Activated naive CD8-positive, alpha-beta T cell (primary cell): Measurements from ENCODE around the gene CREB3L1.
"Not testable (repeated sequence)": the region's sequence is repeated elsewhere in the genome, so short reads cannot be mapped to it uniquely, and the experiment has no call there.

ENCODE experiments used
- H3K27ac Mint-ChIP-seq: one replicate; pipeline ENCODE4 v1.8.0; 2021; ENCODE audit warnings: mixed read lengths
- H3K27me3 Mint-ChIP-seq: one replicate; pipeline ENCODE4 v1.8.0; 2021; ENCODE audit warnings: mixed read lengths
- H3K36me3 Mint-ChIP-seq: one replicate; pipeline ENCODE4 v1.8.0; 2021; ENCODE audit warnings: mixed read lengths
- H3K4me1 Mint-ChIP-seq: one replicate; pipeline ENCODE4 v1.8.0; 2021; ENCODE audit warnings: low read depth, mixed read lengths
- H3K4me3 Mint-ChIP-seq: one replicate; pipeline ENCODE4 v1.8.0; 2021; ENCODE audit warnings: mild to moderate bottlenecking, mixed read lengths
- H3K9me3 Mint-ChIP-seq: one replicate; pipeline ENCODE4 v1.8.0; 2021; ENCODE audit warnings: low read depth, mixed read lengths

CREB3L1 gene

DNA sequence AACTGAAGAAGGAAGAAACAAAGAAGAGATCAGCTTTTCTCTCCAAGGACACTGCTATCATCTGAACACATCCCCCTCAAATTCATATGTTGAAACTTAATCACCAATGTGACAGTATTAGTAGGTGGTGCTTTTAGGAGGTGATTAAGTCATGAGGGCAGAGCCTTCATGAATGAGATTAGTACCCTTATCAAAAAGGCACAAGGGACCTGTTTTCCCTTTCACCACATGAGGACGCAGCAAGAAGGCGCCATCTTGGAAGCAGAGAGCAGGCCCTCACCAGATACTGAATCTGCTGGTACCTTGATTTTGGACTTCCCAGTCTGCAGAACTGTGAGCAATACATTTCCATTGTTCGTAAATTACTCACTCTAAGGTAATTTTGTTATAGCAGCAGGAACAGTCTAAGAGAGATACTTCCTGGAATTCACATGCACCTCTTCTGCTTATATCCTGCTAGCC, 20.9 kb upstream of the CREB3L1 start:
- Mint-ChIP-seq H3K4me3 (no peak overlapping the region), H3K27ac (no peak overlapping the region), H3K4me1 (no peaks in the 10 kb centered on the region), H3K36me3 (no peaks in the 10 kb centered on the region), H3K27me3 (no peaks in the 10 kb centered on the region), H3K9me3 (no peaks in the 10 kb centered on the region)

- H3K9me3 Mint-ChIP-seq, H3K27ac Mint-ChIP-seq, H3K4me1 Mint-ChIP-seq, H3K4me3 Mint-ChIP-seq, H3K27me3 Mint-ChIP-seq, H3K36me3 Mint-ChIP-seq: not testable (repeated sequence)
These were observed 18.1 kb upstream of the CREB3L1 start for GRCh38 chr11:46259347-46259746.

- Mint-ChIP-seq H3K36me3 (no peaks in the 10 kb centered on the region), H3K27me3 (no peaks in the 10 kb centered on the region), H3K27ac (no peak overlapping the region), H3K9me3 (no peaks in the 10 kb centered on the region), H3K4me1 (no peaks in the 10 kb centered on the region), H3K4me3 (no peak overlapping the region)
These were observed 17.4 kb upstream of the CREB3L1 start for GRCh38 chr11:46259971-46260560.

GRCh38 chr11:46263120-46263519, 14.3 kb upstream of the CREB3L1 start:
- H3K9me3 Mint-ChIP-seq = no peaks in the 10 kb centered on the region

DNA sequence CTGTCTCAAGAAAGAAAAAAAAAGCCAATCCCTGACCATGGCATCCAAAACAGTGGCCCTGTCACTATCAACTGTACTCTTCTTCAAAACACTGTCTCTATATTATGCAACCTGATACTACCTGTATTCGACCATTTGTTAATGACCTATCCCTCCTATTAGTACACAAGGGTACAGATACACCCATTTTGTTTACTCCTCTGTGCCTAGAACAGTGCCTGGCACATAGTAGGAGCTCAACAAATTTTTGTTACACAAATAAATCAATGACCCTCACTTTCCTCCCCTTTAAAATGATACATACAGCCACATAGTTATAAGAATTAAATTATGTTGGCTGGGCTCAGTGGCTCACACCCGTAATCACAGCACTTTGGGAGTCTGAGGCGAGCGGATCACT, 13.4 kb upstream of the CREB3L1 start:
- H3K27me3 Mint-ChIP-seq = peaks cover 2% of the 10 kb centered on the region
- no peaks in the 10 kb centered on the region for H3K4me1 Mint-ChIP-seq
- no peaks in the 10 kb centered on the region for H3K9me3 Mint-ChIP-seq
- peaks cover 2% of the 10 kb centered on the region for H3K36me3 Mint-ChIP-seq
- H3K4me3 Mint-ChIP-seq = no peak overlapping the region
- no peak overlapping the region for H3K27ac Mint-ChIP-seq

More at GRCh38 chr11:46263120-46263519, 14.3 kb upstream of the CREB3L1 start:
- H3K4me1 Mint-ChIP-seq = no peaks in the 10 kb centered on the region
- peaks cover 2% of the 10 kb centered on the region for H3K36me3 Mint-ChIP-seq
- no peak overlapping the region for H3K27ac Mint-ChIP-seq
- no peak overlapping the region for H3K4me3 Mint-ChIP-seq
- peaks cover 2% of the 10 kb centered on the region for H3K27me3 Mint-ChIP-seq

DNA sequence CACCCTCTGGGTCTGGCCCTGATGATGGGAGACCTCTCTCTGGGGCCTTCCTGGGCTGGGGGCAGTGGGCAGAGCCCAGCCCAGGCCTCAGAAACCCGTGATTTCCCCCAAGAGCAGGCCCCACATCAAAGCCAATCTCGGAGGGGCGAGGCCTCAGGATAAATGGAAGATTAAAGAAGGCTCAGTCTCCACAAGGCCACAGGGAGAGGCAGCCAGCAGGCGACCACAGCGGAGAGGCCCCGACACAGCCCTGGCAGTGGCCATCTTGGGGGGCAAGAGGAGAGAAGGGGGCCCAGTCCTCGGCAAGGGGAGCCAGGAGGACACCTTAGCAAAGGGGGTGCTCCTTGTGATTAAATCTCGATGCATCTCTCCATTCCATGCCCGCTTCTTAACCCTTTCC, 12.5 kb upstream of the CREB3L1 start:
- peaks cover 2% of the 10 kb centered on the region for H3K36me3 Mint-ChIP-seq
- H3K4me1 Mint-ChIP-seq = no peaks in the 10 kb centered on the region
- peaks cover 2% of the 10 kb centered on the region for H3K27me3 Mint-ChIP-seq
- no peak overlapping the region for H3K4me3 Mint-ChIP-seq
- no peaks in the 10 kb centered on the region for H3K9me3 Mint-ChIP-seq
- no peak overlapping the region for H3K27ac Mint-ChIP-seq

DNA sequence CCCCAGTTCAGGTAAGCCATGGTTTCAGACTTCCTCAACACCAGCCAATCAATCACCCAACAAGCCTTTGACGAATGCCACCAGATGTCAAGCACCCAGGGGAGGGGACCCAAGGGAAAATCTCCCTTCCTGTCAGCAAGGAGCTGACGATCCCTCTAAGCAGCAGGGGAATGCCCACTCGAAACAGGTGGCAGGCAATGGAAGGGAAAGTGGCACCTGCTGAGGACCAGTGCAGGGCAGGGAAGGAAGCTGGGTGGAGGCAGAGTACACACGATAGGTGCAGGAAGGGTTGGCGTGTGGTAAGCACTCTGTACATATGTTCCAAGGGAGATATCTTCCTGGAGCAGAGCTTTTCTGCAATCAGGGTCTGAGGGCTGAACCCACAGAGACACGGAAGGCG, 11.7 kb upstream of the CREB3L1 start:
- Mint-ChIP-seq H3K27ac (no peak overlapping the region), H3K4me3 (no peak overlapping the region), H3K27me3 (peaks cover 2% of the 10 kb centered on the region), H3K36me3 (peaks cover 2% of the 10 kb centered on the region), H3K4me1 (no peaks in the 10 kb centered on the region), H3K9me3 (no peaks in the 10 kb centered on the region)

DNA sequence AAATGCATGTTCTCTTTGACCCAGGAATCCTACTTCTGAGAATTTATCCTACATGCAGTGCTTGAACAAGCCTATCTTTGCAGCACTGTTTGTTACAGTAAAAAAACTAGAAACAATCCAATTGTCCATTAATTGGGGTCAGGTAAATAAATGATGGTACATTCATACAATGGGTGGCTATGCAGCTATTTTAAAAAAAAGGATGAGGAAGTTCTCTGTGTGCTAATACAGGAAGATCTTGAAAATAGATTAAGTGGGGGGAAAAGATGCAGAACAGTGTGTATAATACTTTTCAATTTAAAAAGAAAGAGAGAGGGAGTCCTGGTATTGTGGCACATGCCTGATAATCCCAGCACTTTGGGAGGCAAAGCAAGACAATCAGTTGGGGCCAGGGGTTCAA, 9.5 kb upstream of the CREB3L1 start:
- Mint-ChIP-seq H3K36me3 (peaks cover 2% of the 10 kb centered on the region), H3K4me1 (peaks cover 2% of the 10 kb centered on the region), H3K9me3 (no peaks in the 10 kb centered on the region)

DNA sequence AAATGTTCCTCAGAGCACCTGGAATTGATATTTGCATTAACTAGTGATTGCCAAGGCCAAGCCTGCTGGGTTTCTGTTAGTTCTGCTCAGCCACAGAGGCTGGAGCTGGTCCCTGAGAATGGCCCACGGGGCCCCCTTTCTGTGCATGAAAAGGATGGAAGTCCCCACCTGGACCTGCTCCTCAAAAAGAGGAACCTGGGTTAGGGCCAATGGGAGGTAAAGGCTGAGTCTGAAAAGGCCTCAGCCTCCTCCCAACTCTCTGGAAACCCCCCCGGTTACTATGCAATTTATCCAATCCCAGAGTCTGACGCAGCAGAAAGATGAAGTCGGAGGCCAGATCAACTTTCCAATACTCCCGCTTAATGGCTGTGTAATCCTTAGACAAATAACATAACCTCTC, 6.8 kb upstream of the CREB3L1 start:
- Mint-ChIP-seq H3K27me3 (peaks cover 2% of the 10 kb centered on the region), H3K27ac (no peak overlapping the region), H3K4me1 (peaks cover 2% of the 10 kb centered on the region), H3K36me3 (peaks cover 2% of the 10 kb centered on the region), H3K9me3 (no peaks in the 10 kb centered on the region), H3K4me3 (no peak overlapping the region)

More for the DNA sequence above, 9.5 kb upstream of the CREB3L1 start:
- H3K27me3 Mint-ChIP-seq = peaks cover 2% of the 10 kb centered on the region
- H3K4me3 Mint-ChIP-seq = no peak overlapping the region
- H3K27ac Mint-ChIP-seq = no peak overlapping the region

GRCh38 chr11:46271407-46271806, 6.1 kb upstream of the CREB3L1 start:
- H3K4me3 Mint-ChIP-seq = no peak overlapping the region
- no peaks in the 10 kb centered on the region for H3K9me3 Mint-ChIP-seq

GRCh38 chr11:46271875-46272815, 5.3 kb upstream of the CREB3L1 start:
- peaks cover 2% of the 10 kb centered on the region for H3K36me3 Mint-ChIP-seq
- H3K4me1 Mint-ChIP-seq = peaks cover 3% of the 10 kb centered on the region
- H3K9me3 Mint-ChIP-seq = no peaks in the 10 kb centered on the region
- peaks cover 7% of the 10 kb centered on the region for H3K27me3 Mint-ChIP-seq
- H3K27ac Mint-ChIP-seq = no peak overlapping the region
- no peak overlapping the region for H3K4me3 Mint-ChIP-seq

More at GRCh38 chr11:46271407-46271806, 6.1 kb upstream of the CREB3L1 start:
- H3K27me3 Mint-ChIP-seq = peaks cover 4% of the 10 kb centered on the region
- peaks cover 2% of the 10 kb centered on the region for H3K4me1 Mint-ChIP-seq
- H3K27ac Mint-ChIP-seq = no peak overlapping the region
- H3K36me3 Mint-ChIP-seq = peaks cover 2% of the 10 kb centered on the region

DNA sequence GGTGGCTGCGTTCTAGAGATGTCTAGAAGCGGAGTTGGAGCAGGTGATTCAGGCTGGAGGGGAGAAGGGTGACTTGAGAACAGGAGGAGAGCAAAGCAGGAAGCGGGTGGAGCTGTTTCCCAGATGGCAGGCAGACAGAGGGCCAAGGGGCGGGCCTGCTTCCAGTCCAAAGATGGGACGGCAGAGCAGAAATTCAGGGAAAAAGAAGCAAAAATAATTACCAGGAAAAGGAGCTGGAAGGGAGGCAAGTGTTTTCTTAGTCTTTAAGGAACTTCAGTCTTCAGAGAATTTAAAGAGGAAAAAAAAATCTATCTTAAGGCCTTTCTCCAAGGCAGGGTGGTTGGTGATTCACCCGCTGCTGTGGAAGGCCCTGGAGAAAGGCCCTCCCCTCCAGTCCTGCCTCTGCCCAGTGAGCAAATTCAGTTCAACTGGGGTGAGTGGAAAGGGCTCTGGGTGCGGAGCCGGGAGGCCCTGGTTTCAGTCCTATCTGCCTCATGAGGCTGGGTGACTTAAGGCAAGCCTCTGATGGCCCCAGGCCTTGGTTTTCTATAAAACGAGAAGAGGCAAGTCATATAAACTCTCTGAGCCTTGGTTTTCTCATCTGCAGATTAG, 4.5 kb upstream of the CREB3L1 start:
- Mint-ChIP-seq H3K4me1 (peaks cover 6% of the 10 kb centered on the region), H3K27ac (no peak overlapping the region), H3K4me3 (no peak overlapping the region), H3K36me3 (peaks cover under 1% of the 10 kb centered on the region), H3K27me3 (peaks cover 9% of the 10 kb centered on the region), H3K9me3 (no peaks in the 10 kb centered on the region)

- no peak overlapping the region for H3K27ac Mint-ChIP-seq
- peaks cover 9% of the 10 kb centered on the region for H3K27me3 Mint-ChIP-seq
- H3K4me1 Mint-ChIP-seq = peaks cover 7% of the 10 kb centered on the region
- no peaks in the 10 kb centered on the region for H3K9me3 Mint-ChIP-seq
- no peaks in the 10 kb centered on the region for H3K36me3 Mint-ChIP-seq
- H3K4me3 Mint-ChIP-seq = no peak overlapping the region
These were observed 3.8 kb upstream of the CREB3L1 start for GRCh38 chr11:46273511-46274205.

DNA sequence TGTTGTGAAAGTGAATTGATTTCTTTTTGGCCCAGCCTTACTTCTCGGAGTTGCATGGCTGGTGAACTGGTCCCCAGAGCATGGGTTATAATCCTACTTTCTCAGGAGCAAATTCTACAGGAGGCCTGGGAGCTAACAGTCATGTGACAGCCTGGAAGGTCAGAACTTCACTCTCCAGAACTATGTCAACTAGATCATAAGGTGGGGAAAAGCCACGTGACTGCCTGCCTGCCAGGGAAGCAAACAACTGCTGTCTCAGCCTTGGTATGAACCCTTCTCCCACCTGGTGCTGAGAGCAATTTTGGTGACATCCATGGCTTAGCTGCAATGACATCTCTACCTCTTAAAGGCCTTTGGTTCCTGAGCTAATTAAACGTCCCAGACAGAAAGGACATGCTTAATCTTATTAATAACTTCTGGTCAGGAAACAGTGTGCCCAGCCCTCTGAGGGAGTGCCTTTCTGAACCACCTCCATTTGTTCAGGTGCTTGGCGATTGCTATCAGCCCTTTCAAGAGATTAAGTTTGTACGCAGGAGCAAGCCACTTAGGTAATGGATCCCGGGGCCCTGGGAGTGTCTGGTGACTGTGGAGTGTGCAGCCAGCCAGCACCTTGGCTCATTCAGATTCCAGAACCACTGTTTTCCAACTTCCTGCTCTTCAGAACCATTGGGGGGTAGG, 1.4 kb upstream of the CREB3L1 start:
- Mint-ChIP-seq H3K4me1 (peaks cover 11% of the 10 kb centered on the region), H3K36me3 (no peaks in the 10 kb centered on the region), H3K27me3 (peaks cover 19% of the 10 kb centered on the region), H3K27ac (no peak overlapping the region), H3K4me3 (no peak overlapping the region), H3K9me3 (no peaks in the 10 kb centered on the region)
